SU-DHL-6 (cell line): ENCODE data around the gene PIK3C2B.

Experiments
- H2AFZ ChIP-seq: fragments of 200-600 bp; sonication (generic); 2 replicates; pipeline ENCODE4 v1.6.1; 2014; ENCODE audit warnings: low read depth, mild to moderate bottlenecking, moderate library complexity, mixed read lengths, antibody characterized with exemption, low read length; ENCODE audit not compliant: severe bottlenecking
- H3F3A ChIP-seq: fragments of 200-600 bp; shearing (Covaris generic); 2 replicates; pipeline ENCODE4 v1.6.0; 2016; ENCODE audit warnings: antibody characterized with exemption, mild to moderate bottlenecking; ENCODE audit not compliant: insufficient read depth
- H3K27ac ChIP-seq: fragments of 200-600 bp; sonication (generic); 2 replicates; pipeline ENCODE4 v1.5.1; 2016; ENCODE audit warnings: low read depth, mild to moderate bottlenecking, low read length, moderate library complexity, mixed read lengths
- H3K27me3 ChIP-seq: fragments of 200-600 bp; sonication (generic), shearing (Covaris generic); 2 replicates; pipeline ENCODE4 v1.6.0; 2014; ENCODE audit warnings: mild to moderate bottlenecking, low read length
- H3K36me3 ChIP-seq: fragments of 200-600 bp; sonication (generic); 2 replicates; pipeline ENCODE4 v1.6.1; 2014; ENCODE audit warnings: mild to moderate bottlenecking, low read length, mixed read lengths
- H3K4me2 ChIP-seq: fragments of 300-600, 200-600 bp; shearing (Covaris generic), sonication (generic); 2 replicates; pipeline ENCODE4 v1.6.0; 2014; ENCODE audit warnings: low read length, low read depth, mild to moderate bottlenecking; ENCODE audit not compliant: poor library complexity, severe bottlenecking
- H3K4me3 ChIP-seq: fragments of 200-600 bp; sonication (generic); 2 replicates; pipeline ENCODE4 v1.5.1; 2014; ENCODE audit warnings: antibody characterized with exemption, low read length, mild to moderate bottlenecking, mixed read lengths; ENCODE audit not compliant: insufficient read depth, poor library complexity, severe bottlenecking
- H3K79me2 ChIP-seq: fragments of 200-600 bp; sonication (generic); 2 replicates; pipeline ENCODE4 v1.6.1; 2014; ENCODE audit warnings: mild to moderate bottlenecking, low read length, moderate library complexity; ENCODE audit not compliant: insufficient read depth
- H3K9ac ChIP-seq: fragments of 200-600 bp; sonication (generic); 2 replicates; pipeline ENCODE4 v1.7.0; 2014; ENCODE audit warnings: mild to moderate bottlenecking, low read length
- H3K9me2 ChIP-seq: fragments of 200-600 bp; sonication (generic); replicated peaks from 2 replicates; pipeline ENCODE4 v1.6.1; 2014; ENCODE audit warnings: low read length; ENCODE audit not compliant: insufficient read depth
- H3K9me3 ChIP-seq: fragments of 200-600 bp; sonication (generic); 2 replicates; pipeline ENCODE4 v1.6.1; 2014; ENCODE audit warnings: low read length, mixed read lengths; ENCODE audit not compliant: insufficient read depth
- H4K20me1 ChIP-seq: fragments of 200-600 bp; sonication (generic); 2 replicates; pipeline ENCODE4 v1.6.1; 2014; ENCODE audit warnings: low read depth, mild to moderate bottlenecking, antibody characterized with exemption, low read length, moderate library complexity, mixed read lengths
- CTCF ChIP-seq: fragments of 200-600 bp; sonication (generic); IDR thresholded peaks from one replicate; pipeline ENCODE4 v1.5.1; 2017; ENCODE audit warnings: antibody characterized with exemption, mild to moderate bottlenecking, low read length, moderate library complexity; ENCODE audit not compliant: insufficient read depth, poor library complexity, severe bottlenecking
- EZH2phosphoT487 ChIP-seq: fragments of 200-600 bp; sonication (generic), shearing (Covaris generic); conservative IDR thresholded peaks from 2 replicates; pipeline ENCODE4 v1.6.1; 2018; ENCODE audit warnings: mild to moderate bottlenecking, antibody characterized with exemption, low read length, moderate library complexity, mixed read lengths

PIK3C2B gene

DNA sequence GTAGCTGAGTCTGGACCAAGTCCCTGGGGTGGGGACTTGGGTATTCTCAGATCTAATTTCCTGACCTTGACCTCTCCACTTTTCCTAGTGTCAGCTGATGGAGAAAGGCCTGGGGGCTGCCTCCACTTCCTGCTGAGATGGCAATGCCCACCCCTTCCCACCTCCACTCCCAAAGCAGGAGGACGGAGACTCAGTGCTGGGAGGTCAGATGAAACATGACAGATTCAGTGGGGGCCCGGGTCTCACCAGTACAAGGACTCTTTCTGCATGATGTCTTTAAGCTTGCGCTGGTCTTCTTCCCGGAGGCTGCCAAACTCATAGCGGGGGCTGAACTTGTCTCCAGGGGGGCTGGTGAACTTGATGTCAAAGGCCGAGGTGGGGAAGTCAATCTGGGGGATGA lies 47.4 kb downstream of the PIK3C2B start:
- Histone ChIP-seq H2AFZ (no peak overlapping the region), H3K9me3 (no peaks in the 10 kb centered on the region), H3K79me2 (no peaks in the 10 kb centered on the region), H3K9ac (no peak overlapping the region), H3K4me2 (no peak overlapping the region), H3K9me2 (no peaks in the 10 kb centered on the region), H4K20me1 (no peaks in the 10 kb centered on the region), H3F3A (no peaks in the 10 kb centered on the region), H3K4me3 (no peak overlapping the region), H3K36me3 (no peaks in the 10 kb centered on the region), H3K27ac (no peak overlapping the region), H3K27me3 (no peaks in the 10 kb centered on the region)
- TF ChIP-seq CTCF: no peak
- TF ChIP-seq EZH2phosphoT487: no peak

GRCh38 chr1:204446413-204447111 lies 48.0 kb downstream of the PIK3C2B start:
- TF ChIP-seq CTCF (peak; percentile 67), EZH2phosphoT487 (no peak)

DNA sequence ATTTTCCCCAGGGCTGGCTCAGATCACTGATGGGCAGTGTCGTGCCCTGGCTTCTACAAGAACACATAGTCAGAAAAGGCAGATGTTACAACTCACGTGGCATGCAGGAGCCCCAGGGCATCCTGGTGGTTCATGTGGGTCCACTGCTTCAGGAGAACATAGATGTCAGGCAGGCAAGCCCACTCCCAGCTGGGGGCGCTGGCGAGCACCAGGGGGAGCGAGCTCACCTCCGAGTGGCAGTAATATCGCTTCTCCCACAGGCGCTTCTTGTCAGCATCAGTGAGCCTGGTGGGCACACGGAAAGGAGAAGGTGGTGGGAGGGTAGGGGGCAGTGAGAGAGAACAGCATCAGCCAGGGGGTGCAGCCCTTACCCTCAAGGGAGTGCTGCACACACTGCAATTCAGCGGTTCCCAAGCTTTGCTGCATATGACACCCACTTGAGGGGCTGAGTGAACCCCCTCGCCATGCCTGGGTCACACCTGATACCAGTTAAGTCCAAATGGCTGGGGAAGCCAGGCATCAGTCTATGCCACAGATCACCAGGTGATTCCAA lies 48.7 kb downstream of the PIK3C2B start:
- no peak overlapping the region for H2AFZ ChIP-seq
- H3K36me3 ChIP-seq: no peaks in the 10 kb centered on the region
- H3K27me3 ChIP-seq: no peaks in the 10 kb centered on the region
- H3K9me3 ChIP-seq: no peaks in the 10 kb centered on the region
- no peak overlapping the region for H3K9ac ChIP-seq
- no peaks in the 10 kb centered on the region for H3K79me2 ChIP-seq
- no peak for TF ChIP-seq CTCF
- TF ChIP-seq EZH2phosphoT487: no peak
- H3K27ac ChIP-seq: no peak overlapping the region
- H3K4me3 ChIP-seq: no peak overlapping the region
- no peaks in the 10 kb centered on the region for H4K20me1 ChIP-seq
- no peaks in the 10 kb centered on the region for H3K9me2 ChIP-seq
- no peaks in the 10 kb centered on the region for H3F3A ChIP-seq
- no peak overlapping the region for H3K4me2 ChIP-seq

More at GRCh38 chr1:204446413-204447111, 48.0 kb downstream of the PIK3C2B start:
- Histone ChIP-seq H3K9me3 (no peaks in the 10 kb centered on the region), H3K27me3 (no peaks in the 10 kb centered on the region), H3K36me3 (no peaks in the 10 kb centered on the region), H3K9me2 (no peaks in the 10 kb centered on the region), H4K20me1 (no peaks in the 10 kb centered on the region), H3K4me2 (no peak overlapping the region), H3F3A (no peaks in the 10 kb centered on the region), H3K79me2 (no peaks in the 10 kb centered on the region), H3K9ac (no peak overlapping the region), H2AFZ (no peak overlapping the region), H3K27ac (no peak overlapping the region), H3K4me3 (no peak overlapping the region)
